ENCODE results near the gene JMJD4. TPM values are rescaled to one million over a fixed set of nuclear protein-coding genes. Genes with fewer than 3 reads are reported as not detected.

JMJD4 gene, protein sequence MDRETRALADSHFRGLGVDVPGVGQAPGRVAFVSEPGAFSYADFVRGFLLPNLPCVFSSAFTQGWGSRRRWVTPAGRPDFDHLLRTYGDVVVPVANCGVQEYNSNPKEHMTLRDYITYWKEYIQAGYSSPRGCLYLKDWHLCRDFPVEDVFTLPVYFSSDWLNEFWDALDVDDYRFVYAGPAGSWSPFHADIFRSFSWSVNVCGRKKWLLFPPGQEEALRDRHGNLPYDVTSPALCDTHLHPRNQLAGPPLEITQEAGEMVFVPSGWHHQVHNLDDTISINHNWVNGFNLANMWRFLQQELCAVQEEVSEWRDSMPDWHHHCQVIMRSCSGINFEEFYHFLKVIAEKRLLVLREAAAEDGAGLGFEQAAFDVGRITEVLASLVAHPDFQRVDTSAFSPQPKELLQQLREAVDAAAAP
- total RNA-seq (2014; rRNA removed; shearing (Covaris generic)), result 42.8 and 49.1 TPM in 2 replicates

DNA sequence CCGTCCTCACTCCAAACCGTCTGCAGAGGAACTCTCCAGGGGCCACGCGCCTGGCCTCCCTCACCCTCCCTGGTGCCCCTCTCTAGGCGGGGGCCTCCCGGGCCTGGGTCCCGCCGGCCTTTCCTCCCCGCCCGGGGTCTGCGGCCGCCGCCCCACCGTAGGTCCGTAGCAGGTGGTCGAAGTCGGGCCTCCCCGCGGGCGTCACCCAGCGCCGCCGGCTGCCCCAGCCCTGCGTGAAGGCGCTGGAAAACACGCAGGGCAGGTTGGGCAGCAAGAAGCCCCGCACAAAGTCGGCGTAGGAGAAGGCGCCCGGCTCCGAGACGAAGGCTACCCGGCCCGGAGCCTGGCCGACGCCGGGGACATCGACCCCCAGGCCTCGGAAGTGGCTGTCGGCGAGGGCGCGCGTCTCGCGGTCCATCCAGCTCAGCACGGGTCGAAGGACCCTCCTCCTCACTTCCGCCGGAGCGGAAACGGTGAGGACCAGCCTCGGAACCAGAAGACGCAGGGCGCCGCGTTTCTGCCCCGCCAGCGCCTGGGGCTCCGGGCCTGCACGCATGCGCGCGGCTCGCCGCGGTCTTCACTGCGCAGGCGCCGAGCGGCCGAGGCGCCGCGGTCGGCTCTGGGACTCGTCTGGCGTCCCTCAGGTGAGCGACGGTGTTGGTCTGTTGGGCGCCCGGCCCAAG, at the start of gene JMJD4, which contains the start of gene SNAP47:
Gene JMJD4 (minus strand): TSS at position 447 of the 683 bp plus-strand sequence. CDS start 29 bp downstream, at position 418.
Gene SNAP47 (plus strand): TSS at position 580 of the 683 bp plus-strand sequence. CDS start 12,302 bp downstream, outside the sequence.
- peak; percentile 88 for DNase-seq (ENCODE audit: low spot score)

DNA sequence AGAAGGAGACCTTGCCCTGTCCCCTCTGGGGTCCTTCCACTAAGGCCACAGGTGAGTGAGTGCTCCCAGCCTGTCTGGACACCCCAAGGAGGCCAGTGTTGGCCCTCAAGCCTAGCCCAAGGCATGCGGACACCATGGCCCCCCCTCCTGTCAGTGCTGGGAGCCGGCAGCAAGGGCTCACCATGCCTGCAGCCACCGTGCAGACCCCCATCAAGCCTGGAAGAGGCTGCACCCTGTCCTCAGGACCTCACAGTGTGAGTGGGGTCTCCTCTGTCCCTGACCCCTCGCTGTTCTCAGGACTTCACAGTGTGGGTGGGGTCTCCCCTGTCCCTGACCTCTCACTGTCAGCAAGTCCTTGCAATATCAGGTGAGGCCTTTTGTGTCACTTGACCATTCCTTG, 47.1 kb upstream of the JMJD4 start:
- DNase-seq (ENCODE audit: low spot score), result no peak

DNA sequence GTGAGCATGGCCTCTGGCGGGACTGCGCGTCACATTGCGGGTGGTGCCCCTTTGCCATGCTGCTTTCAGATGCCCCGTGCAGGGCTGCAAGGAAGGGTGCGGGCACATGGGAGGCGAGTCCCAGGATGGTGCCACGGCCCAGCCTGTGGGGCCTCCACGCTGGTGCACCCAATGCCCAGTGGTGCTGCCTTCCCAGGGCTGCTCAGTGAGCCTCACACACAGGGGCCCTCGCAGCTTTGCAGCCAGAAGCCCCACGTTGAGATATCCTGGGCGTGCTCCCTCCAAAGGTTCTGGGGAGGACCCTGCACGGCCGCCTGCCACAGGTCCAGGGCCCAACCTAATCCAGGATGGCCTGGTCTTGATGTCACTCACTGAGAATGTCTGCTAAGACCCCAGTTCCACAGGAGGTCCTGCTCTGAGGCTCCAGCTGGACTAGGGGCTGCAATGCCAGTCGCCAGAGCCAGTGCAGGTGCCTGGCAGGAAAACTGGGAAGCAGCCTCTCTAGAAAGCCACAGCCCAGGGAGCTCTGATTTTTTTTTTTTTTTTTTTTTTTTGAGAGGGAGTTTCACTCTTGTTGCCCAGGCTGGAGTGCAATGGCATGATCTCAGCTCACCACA, 46.3 kb upstream of the JMJD4 start:
- DNase-seq (ENCODE audit: low spot score), result no peak

DNA sequence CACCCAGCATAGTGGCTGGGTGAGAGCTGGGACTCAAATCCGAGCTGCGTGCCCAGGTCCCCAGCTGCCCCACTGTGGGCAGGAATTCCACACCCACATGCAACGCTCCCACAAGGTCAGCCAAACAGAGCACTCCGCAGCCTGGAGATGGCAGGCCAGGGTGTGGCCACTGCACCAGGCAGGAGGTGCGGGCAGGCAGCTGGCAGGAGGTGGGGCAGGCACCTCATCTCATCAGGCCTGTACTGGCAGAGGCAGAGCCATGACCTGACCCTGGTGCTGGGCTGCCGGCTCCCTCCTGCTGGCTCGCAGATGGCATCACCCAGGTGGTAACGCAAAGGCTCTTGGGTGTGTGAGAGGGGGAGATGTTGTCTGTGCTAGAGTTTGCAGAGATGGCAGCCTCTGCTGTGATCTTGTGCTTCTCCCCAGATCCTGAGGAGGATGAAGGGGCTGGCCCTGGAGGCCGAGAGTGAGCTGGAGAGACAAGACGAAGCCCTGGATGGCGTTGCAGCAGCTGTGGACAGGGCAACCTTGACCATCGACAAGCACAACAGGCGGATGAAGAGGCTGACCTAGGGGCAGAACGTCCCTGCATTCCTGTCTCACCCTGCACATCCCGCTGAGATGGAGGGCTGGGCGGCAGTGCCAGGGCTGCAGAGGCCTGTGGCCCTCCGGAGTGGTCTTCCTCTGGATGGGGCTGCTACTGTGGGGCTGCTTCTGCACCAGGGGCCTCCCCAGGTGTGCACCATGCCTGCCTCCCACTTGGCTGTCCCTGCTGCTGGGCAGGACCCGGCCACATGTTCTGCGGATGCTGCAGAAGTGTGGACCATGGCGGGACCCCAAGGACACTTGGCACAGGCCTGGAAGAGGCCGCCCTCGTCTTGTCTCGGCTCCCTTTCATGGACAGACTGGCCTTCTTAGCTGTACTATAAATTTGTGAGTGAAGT, 45.3 kb upstream of the JMJD4 start:
- DNase-seq (ENCODE audit: low spot score), result peak; percentile 67

DNA sequence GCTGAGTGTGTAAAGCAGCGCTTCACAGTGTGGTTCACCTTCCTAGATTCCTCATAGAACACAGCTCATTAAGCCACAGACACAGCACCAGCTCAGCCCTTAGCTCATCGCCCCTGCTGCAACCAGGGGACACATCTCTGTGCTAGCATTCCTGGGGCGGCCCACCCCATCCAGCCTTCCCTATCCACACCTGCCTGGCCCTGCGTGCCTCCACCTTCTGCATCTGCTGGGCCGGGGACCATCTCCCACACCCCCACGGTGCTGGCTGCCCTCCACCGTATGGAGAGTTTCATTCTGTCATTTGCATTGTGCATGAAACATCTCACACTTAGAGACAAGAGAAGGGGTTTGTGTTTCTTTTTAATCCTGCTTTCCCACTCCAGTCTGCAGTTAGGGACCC, 44.6 kb upstream of the JMJD4 start:
- DNase-seq (ENCODE audit: low spot score), result no peak

DNA sequence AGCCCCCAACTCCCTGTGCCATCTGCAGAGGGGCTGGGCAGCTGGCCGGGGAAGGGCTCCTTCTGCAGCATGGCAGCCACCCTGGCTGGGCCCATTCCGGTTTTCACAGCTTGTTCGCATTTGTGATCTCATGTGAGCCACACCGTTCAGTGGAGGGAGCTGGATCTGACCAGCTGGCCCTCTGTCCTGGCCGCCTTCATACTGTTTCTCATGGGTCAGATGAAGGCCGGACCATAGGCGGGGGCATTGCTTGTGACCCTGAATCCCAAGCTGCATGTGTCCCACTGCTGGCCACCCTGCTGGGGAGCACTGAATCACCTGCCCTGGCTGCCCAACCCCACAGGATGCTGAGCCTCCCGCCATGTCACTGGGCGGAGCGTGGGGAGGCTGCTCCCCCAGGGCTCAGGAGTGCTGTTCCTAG, 43.9 kb upstream of the JMJD4 start:
- no peak for DNase-seq (ENCODE audit: low spot score)

DNA sequence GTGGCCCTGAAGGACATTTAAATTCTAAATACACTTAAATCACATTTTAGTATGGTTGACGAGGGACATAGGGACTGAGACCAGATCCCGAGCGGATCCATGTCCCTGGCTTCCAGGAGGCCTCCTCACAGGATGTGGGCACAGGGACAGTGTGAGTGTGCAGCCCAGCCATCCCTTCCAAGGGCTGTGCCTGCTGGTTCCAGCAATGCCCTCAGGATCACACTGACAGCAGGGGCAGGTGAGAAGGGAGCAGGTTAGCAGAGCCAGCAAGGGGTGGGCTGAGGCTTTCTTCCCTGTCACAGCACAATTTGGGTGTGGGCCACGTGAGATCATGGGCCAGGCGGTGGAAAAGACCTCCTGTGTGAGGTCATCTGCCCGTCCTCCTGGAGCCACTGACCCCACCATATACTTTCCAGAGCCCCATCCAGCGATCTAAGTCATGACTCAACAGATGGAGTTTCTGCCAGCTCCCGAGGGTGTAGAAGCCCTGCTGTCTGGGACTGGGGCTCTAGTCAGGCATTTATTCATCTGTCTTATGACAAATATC, 43.4 kb upstream of the JMJD4 start:
- peak; percentile 95 for DNase-seq (ENCODE audit: low spot score)

DNA sequence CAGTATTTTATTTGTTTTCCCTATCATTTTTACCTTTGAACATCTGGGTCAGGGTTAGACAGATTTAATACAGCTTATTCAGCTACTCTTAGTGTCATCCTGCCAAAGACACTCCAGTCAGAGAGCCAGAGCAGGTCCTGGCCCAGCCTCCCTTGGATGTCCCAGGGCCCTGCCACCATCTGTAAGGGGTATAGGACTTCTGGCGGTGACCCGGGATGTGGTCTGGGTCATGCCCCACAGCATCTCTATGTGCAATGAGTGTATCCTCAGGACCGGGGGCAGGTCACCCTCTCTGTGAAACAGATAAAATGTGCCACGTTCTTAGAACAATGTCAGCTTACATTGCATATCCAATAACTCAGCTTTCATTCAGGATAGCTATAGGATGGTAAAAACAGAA, 42.5 kb upstream of the JMJD4 start:
- DNase-seq (ENCODE audit: low spot score), result no peak

DNA sequence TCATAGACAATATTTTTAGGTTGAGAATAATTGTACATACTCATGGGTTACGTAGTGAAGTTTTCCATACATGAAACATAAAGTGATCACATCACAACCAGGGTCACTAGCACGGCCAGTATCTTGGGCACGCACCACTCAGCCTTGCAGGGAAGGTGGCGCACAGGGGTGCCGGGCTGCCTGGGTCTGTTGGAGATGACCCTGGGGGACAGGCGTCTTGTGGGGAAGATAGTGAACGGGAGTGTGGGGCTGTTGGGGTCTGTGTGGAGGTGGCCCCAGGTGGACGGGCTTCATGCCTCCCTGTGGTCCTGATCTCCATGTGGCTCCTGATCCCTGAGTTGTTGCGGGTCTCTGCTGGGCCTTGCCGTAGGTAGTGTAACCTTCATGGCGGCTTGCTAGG, 42.1 kb upstream of the JMJD4 start:
- DNase-seq (ENCODE audit: low spot score), result no peak

DNA sequence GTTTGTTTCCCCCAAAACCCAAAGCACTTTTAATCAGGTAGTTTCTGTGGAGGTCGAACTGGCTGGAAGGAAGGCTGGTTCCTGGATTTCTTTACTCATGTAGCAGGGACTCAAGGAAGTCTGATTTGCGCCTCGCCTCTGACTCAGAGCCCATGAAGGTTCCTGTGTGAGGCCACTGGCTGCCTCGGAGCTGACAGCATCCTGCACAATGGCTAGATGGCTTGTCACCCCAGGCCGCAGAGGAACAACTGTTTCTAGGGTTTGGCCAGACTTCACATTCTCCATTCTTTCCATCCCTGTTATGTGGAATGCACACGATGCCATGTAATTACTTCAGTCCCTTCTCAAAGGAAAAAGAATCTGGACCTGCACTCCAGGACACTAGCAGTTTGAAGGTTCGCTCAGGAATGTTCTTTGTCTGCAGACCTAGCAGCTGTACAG, 41.2 kb upstream of the JMJD4 start:
- peak; percentile 91 for DNase-seq (ENCODE audit: low spot score)

DNA sequence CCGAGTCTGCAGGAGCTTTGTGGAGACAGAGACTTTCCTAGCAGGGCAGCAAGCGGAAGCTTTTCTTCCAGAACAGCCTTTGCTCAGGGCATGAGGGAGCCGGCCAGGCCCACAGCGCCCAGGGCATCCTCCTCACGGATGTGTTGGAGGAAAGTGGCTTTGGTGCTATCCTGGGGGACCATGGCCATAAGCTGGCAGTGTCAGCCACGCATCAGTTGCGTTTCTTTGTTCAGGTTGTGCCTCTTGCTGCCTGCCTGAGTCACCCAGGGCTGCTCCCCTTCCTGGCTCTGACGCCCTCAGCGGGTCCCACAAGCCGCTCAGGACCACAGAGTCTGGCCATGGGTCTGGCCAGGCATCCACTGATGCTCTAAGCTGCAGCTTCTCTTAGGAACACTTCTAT, 40.7 kb upstream of the JMJD4 start:
- DNase-seq (ENCODE audit: low spot score), result no peak

DNA sequence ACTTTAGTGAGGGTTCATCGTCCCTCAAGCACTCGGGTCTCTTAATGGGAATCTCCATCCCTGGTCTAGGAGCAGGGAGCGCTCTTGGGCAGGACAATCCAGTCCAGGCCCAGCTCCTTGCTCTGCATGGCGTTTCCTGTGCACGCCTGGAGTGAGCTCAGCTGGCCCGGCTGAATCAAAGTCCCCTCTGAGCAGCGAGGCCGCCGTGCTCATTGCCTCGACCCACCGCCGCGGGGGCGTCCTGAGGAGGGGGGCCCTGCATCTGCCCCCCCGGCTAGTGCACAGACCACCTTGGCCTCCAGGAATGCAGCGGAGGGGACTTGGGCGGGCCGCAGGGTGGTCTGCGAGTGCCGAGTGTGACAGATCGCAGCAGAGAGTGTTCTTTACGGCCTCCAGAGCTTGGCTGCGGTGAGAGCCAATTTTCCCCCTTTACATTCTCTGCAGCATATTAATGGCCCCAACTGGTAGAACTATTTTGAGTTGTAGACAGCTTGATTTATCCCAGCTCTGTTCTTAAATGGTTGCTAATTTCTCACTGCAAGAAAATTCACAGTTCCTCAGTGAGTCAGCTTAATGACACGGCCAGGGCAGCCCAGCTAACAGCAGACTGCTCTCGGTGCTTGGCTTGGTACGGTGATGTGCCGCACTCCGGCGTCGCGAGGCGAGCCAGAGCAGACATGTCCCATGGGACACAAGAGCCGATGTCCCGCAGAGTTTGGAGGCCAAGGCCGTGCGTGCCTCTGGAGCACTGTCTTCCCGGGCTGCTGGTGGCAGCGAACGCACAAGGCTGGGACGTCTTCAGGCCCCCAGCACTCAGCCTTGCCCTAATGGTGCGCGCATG, 39.9 kb upstream of the JMJD4 start:
- DNase-seq (ENCODE audit: low spot score), result peak; percentile 82

DNA sequence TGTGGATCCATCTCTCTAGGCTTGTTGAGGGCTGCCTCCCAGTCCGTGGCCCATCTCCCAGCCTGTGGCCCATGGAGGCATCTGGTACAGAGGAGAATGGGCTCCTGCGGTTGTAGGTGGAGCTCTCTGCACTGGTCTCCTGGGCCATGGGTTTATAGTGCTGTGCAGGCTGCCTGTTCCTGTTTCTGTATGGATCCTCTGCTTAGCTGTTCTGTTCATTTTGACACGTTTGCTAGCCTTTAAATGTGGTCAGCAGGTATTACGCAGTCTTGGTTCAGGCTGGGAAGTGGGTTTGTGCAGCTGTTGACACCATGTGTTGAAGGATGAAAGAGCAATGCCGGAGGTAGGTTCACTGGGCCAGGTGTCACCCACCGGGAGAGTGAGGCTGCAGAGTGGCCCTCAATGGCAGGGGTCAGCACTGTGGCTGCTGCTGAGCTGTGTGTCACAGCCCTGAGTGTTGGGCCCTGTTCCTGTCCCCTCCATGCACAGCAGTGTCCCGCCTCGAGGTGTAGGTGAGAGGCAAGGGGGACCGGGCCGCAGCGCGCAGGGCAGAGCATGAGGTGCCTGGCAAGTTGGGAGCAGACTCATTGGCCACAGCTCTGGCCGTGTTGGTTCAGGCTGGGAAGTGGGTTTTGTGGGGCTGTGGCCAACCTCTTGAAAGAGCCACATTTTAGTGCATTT, 39.1 kb upstream of the JMJD4 start:
- DNase-seq (ENCODE audit: low spot score), result no peak

DNA sequence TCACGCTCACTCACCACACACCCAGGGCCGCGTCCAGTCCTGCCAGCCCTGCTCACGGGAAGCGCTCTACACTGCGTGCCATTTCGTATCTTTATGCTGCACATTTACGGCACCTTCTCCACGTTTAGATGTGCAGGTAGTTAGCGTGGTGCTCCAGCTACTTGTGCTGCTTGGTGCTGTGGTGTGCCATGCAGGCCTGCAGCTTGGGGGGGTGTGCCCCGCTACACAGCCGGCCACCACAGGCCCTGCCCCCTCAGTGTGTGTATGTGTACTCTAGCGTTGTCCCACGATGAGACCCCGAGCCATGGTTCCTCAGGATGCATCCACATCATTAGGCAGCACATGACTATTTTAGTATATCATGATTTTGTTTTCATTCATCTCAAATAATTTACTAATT, 38.5 kb upstream of the JMJD4 start:
- DNase-seq (ENCODE audit: low spot score), result no peak

DNA sequence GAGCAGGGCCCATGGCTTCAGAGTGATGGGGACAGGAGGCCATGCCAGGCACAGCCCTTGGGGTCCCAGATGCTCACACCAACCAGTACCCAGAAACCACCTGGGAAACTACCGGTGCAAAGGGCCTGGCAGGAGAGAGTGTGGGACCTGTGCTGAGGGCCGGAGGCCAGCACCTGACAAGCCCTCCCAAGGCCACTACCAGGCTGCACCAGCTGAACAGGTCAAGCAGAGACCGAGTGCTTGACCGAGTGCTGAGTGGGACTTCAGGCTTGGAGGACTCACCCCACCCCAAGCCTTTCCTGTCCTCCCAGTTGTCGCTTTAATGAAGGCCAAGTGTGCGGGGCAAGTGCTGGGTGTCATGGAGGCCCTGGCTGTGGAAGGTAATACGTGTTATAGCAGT, 36.7 kb upstream of the JMJD4 start:
- DNase-seq (ENCODE audit: low spot score), result no peak

DNA sequence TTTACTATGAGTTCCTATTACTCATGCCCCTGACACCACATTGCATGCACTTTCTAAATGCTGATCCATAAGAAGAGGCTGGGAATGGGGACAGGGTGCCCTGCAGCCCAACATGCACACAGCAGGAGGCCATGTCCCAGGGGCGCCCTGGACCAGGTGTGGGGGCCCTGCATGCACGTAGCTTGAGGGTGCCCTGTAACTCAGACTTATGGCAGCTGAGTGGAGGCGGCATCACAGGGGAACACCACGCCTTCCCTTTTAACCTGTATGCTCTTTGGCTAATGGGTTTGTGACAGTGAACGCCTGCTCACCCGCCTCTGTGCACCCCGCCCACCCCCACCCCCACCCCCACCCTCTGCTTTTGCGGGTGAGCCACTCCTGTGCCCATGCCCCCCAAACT, 36.2 kb upstream of the JMJD4 start:
- no peak for DNase-seq (ENCODE audit: low spot score)

DNA sequence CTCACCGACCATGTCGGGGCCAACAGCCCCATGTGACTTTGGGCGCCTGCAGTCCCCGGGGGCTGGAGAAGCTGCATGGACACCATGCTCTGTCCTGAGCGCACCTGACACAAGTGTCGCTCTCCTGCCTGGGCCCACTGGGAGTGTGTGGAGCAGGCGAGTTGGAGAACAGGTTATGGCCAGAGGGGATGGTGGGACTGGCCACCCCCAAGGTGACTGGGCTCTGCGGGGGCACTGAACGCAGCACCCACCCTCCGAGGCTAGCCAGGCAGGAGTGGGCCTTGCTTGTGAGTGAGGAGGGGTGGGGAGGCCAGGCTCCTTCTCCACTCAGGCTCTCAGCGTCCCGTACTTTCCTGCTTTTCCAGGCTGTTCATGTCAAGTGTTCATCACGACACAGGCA, 35.7 kb upstream of the JMJD4 start:
- no peak for DNase-seq (ENCODE audit: low spot score)

DNA sequence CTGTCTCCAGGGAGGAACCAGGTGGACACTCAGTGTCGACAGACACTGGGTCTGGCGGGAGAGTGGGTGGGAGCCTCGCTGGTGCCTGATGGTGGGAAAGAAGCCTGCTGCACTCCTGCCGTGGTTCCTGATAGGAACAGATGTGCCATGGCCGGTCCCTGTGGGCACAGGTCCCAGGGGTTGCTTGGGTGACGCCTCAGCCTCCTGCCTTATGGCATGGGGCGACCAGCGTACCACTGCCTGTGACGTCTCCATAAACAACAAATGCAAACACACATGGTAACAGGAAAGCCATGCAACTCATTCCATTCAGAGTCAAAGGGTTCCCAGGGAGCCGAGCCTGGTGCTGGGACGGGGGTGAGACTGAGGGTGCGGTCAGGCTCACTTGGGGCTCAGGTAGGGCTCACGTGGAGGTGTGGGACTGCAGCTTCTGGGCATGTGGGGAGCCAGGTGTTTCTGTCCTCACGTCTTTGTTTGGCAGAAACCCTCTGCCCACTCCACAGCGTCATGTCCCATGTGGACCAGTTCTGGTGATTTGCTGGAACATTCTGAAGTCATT, 34.9 kb upstream of the JMJD4 start:
- no peak for DNase-seq (ENCODE audit: low spot score)
